GM18507 (cell line): Measurements from ENCODE around the gene MXD3.
"Not testable (repeated sequence)": the region's sequence is repeated elsewhere in the genome, so short reads cannot be mapped to it uniquely, and the experiment has no call there.

Experiments used
- DNase-seq: peaks from one replicate; pipeline ENCODE4 v3.0.0; 2011; ENCODE audit warnings: low read depth; ENCODE audit not compliant: insufficient read length; ENCODE audit errors: extremely low spot score
- FAIRE-seq: peaks from 2 replicates; lab custom pipeline; 2011; peaks lifted over from hg19 to GRCh38; lab: Jason Lieb, UNC

MXD3 gene

GRCh38 chr5:177346820-177347219 lies 35.1 kb upstream of the MXD3 start:
- FAIRE-seq (no peak), DNase-seq (no peak)

- no peak for DNase-seq
- no peak for FAIRE-seq
Measured at GRCh38 chr5:177344891-177345290, 33.2 kb upstream of the MXD3 start.

DNA sequence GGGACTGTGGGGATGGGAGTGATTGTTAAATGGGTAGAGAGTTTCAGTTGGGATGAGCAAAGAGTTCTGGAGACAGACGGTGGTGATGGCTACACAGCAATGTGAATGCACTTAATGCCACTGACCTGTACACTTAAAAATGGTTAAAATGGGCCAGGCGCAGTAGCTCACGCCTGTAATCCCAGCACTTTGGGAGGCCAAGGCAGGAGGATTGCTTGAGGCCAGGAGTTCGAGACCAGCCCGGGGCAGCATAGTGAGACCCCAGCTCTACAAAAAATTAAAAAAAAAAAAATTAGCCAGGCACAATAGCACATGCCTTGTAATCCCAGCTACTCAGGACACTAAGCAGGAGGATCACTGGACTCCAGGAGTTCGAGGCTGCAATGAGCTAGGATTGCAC lies 32.1 kb upstream of the MXD3 start:
- FAIRE-seq: no peak

GRCh38 chr5:177343000-177343399 lies 31.3 kb upstream of the MXD3 start:
- FAIRE-seq, DNase-seq: not testable (repeated sequence)

More for the DNA sequence above, 32.1 kb upstream of the MXD3 start:
- no peak for DNase-seq

DNA sequence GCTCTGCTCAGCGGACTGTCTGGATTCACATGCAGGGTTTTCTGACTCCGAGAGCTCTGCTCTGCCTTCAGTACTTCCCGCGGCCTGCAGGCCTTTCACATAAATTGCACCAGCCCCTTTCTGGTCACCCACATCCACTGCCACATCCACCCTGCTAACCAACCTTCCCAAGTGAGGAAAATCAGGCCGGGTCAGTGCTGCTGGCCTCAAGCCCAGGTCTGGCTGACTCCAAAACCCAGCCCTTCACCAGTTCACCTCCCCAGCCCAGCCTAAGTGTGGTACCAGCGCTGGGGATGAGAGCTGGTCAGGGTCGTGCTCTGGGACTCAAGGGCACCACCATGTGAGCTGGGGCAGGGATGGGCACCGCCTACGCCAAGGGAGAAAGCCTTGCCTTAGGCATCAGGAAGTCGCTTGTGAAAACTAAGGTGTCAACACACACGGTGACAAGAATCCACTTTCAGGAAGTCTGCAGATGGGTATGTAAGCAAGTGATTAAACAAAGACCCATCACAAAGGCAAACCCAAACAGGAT lies 27.5 kb upstream of the MXD3 start:
- no peak for DNase-seq
- FAIRE-seq: no peak

- no peak for FAIRE-seq
- no peak for DNase-seq
Measured at GRCh38 chr5:177338251-177339106, 26.8 kb upstream of the MXD3 start.

- FAIRE-seq (no peak), DNase-seq (no peak)
Measured at GRCh38 chr5:177336603-177337494, 25.2 kb upstream of the MXD3 start.

- DNase-seq (no peak), FAIRE-seq (no peak)
Measured at GRCh38 chr5:177336112-177336511, 24.4 kb upstream of the MXD3 start.

GRCh38 chr5:177335701-177336065 lies 24.0 kb upstream of the MXD3 start:
- FAIRE-seq: no peak

GRCh38 chr5:177334781-177335700 lies 23.3 kb upstream of the MXD3 start:
- FAIRE-seq: no peak
- no peak for DNase-seq

More at GRCh38 chr5:177335701-177336065, 24.0 kb upstream of the MXD3 start:
- DNase-seq: no peak

- no peak for FAIRE-seq
- DNase-seq: no peak
Measured at GRCh38 chr5:177334155-177334551, 22.5 kb upstream of the MXD3 start.

- FAIRE-seq: no peak
- no peak for DNase-seq
Measured at GRCh38 chr5:177333420-177334154, 21.9 kb upstream of the MXD3 start.

DNA sequence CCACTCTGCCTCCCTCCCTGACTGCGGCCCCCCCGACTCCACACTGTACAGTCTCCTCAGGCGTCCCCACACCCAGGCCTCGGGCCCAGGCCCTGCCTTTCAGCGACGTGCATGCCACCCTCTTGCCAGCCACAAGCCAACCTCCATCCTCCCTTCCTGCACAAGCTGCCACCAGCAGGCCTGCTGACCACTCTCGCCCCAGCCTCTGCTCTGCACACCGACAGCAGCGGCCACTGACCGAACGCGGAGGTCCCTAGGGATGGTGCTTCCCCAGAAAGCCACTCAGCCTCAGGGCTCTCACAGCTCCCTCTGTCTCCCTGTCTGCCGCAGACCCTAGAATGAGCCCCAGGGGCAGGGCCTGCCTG lies 21.2 kb upstream of the MXD3 start:
- FAIRE-seq (no peak), DNase-seq (no peak)

DNA sequence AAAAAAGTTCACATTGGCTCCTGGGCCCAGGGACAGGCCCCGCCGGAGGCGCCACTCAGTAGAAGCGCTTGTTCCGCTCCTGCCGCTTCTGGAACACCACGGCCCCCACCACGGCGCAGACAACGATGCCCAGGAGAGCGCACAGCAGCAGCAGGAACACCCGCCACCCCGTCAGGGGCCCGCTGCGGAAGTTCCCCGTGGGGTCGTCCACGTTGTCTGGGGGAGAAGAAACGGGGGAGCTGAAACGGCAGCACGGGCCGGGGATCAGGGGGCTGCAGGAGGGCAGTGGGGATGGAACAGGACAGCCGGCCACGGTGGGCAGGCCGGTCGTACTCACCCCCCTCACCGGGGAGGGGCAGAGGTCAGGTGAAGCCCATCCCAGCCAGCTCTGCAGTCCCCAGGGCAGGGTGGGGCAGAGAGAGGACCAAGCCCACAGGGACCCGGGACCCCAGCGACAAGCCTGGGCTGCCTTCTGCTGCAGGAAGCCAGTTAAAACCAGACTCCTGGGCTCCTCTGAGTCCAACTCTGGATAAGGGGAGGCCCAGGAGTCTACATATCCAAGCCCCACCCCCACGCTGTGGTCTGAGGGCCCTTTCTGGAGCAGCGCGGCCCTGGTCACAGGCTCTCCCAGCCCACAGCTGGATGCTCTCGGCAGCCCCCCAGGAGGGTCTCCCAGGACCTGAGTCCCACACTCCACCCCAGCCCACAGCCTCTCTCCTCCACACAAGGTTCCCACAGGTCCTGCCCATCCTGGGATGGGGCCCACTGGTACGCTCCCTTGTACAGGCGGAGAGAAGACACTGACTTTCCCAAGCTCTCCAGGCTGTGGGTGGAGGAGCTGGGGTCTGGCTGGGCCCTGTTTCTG lies 20.6 kb upstream of the MXD3 start:
- FAIRE-seq (no peak), DNase-seq (no peak)

GRCh38 chr5:177330991-177331842 lies 19.5 kb upstream of the MXD3 start:
- FAIRE-seq (no peak), DNase-seq (no peak)

- DNase-seq (no peak), FAIRE-seq (no peak)
Measured at GRCh38 chr5:177329883-177330282, 18.2 kb upstream of the MXD3 start.
